HG03097 (cell line): ENCODE results near the gene COPS3.
"Not testable (repeated sequence)": the region's sequence is repeated elsewhere in the genome, so short reads cannot be mapped to it uniquely, and the experiment has no call there.

Experiments
- ATAC-seq: cut with Tn5 transposase; IDR thresholded peaks from one replicate; pipeline ENCODE4 v1.9.1; 2021; ENCODE audit not compliant: unreplicated experiment, low FRiP score

Gene COPS3

GRCh38 chr17:17303010-17303846 lies 22.2 kb upstream of the COPS3 start, which contains the start of gene NT5M:
TSS of gene NT5M (plus strand) at chr17:17303373. CDS start at chr17:17303551, 178 bp downstream.
- ATAC-seq = no peak

DNA sequence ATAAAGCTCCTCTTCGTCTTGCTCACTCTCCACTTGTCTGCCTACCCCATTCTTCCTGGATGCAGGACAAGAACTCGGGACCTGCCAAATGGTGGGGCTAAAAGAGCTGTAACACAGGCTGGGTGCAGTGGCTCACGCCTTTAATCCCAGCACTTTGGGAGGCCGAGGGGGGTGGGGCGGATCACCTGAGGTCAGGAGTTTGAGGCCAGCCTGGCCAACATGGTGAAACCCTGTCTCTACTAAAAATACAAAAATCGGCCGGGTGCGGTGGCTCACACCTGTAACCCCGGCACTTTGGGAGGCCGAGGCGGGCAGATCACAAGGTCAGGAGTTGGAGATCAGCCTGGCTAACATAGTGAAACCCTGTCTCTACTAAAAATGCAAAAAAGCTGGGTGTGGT lies 20.6 kb upstream of the COPS3 start:
- not testable (repeated sequence) for ATAC-seq

- ATAC-seq = no peak
Observed at GRCh38 chr17:17300624-17301568, 19.9 kb upstream of the COPS3 start.

- ATAC-seq = no peak
Observed at GRCh38 chr17:17298108-17298507, 17.1 kb upstream of the COPS3 start.

GRCh38 chr17:17297217-17297616 lies 16.2 kb upstream of the COPS3 start:
- ATAC-seq = no peak

DNA sequence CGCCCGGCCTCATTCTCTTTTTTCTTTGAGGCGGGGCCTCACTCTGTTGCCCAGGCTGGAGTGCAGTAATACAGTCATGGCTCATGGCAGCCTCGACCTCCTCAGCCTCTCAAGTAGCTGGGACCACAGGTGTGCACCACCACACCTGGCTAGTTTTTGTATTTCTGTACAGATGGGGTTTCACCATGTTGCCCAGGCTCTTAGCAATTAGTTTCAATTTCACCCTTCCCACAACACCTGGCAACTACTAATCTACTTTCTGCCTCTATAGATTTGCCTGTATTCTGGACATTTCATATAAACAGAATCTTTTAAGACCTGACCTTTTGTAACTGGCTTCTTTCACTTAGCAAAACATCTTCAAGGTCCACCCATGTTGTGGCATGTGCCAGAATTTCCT lies 14.1 kb upstream of the COPS3 start:
- ATAC-seq = no peak

- ATAC-seq = no peak
Observed at GRCh38 chr17:17289701-17290100, 8.7 kb upstream of the COPS3 start.

GRCh38 chr17:17289086-17289485 lies 8.0 kb upstream of the COPS3 start:
- ATAC-seq = no peak

- no peak for ATAC-seq
Observed at GRCh38 chr17:17285951-17286350, 4.9 kb upstream of the COPS3 start.

- ATAC-seq = no peak
Observed at GRCh38 chr17:17279316-17279715, 1.7 kb downstream of the COPS3 start.

- not testable (repeated sequence) for ATAC-seq
Observed at GRCh38 chr17:17277431-17277830, 3.6 kb downstream of the COPS3 start.

DNA sequence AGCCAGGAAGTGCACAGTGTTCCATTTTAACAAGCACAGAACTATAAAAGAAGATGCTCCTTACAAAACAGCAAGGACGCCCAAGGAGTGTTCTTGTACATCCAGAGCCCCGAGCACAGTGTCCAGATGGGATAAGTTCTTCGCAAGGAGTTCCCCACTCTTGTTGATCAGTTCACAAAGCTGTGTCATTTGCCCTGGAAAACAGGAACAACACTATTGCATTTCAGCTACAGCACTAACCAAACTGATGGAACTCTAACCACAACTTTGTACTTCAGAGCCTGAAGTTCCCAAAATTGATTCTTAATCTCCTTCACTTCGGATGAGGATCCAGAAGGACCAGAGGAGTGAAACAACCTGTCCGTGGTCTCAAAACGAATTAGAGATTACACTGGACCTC lies 5.1 kb downstream of the COPS3 start:
- ATAC-seq = no peak

- no peak for ATAC-seq
Observed at GRCh38 chr17:17269926-17270773, 10.9 kb downstream of the COPS3 start.

DNA sequence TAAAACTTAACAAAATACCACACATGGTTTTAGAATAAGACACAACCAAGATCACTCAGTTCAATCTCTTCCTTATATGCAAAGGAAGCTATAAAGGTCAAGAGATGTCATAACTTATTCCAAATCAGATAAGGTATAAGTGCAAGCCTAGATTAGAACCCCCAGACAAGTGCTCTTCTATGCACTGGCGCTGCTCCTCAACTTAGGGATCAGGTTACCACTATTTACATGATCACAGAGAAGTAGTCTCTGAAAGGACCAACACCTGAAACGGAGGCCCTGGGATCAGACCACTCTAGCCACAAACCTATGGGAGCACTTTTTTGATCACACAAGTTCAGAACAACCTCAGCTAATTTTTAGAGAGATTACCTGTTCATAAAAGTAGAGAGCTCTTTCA lies 16.6 kb downstream of the COPS3 start:
- no peak for ATAC-seq

DNA sequence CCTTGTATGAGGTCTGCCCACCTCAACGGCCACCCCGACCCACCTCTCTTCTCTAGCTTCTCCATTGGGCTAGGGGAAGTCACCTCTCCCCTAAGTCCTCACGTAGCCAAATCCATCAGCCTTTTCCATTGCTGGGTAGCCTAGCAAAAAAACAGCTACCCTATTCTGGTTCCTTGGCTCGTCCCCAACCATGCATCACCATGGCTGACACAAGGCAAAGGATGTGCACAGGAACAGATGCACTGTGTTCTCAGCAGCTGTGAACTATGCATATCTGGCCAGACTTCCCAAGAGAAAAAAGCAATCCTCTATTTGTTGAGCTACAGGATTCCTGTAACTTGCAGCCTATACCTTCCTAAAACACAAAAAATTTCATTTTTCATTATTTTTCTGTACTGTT lies 22.0 kb downstream of the COPS3 start:
- no peak for ATAC-seq

- no peak for ATAC-seq
Observed at GRCh38 chr17:17258011-17258410, 23.0 kb downstream of the COPS3 start.

DNA sequence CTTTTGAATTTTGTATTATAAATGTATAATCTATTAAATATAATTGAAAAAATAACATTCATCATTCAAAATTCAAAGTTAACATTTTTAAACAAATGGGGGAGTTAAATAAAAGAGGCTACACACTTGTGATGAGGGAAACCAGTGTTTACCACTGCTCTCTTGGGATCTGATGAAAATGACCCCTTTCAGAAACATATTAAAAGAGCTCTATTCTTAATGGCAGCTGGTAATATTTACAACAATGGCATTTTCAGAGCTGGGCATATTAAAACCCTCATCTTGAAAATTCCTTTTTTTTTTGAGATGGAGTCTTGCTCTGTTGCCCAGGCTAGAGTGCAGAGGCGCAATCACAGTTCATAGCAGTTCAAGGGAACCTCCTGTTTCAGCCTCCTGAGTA lies 24.7 kb downstream of the COPS3 start:
- ATAC-seq = no peak

DNA sequence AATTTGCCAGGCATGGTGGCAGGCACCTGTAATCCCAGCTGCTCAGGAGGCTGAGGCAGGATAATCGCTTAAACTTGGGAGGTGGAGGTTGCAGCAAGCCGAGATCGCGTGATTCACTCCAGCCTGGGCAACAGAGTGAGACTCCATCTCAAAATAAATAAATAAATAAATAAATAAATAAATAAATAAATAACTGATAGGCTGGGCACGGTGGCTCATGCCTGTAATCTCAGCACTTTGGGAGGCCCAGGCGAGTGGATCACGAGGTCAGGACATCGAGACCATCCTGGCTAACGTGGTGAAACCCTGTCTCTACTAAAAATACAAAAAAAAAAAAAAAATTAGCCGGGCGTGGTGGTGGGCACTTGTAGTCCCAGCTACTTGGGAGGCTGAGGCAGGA lies 25.4 kb downstream of the COPS3 start:
- not testable (repeated sequence) for ATAC-seq

GRCh38 chr17:17254036-17254435 lies 27.0 kb downstream of the COPS3 start:
- no peak for ATAC-seq

GRCh38 chr17:17253406-17253805 lies 27.6 kb downstream of the COPS3 start:
- ATAC-seq = no peak
